OCI-M2 (cell line): Measurements from ENCODE around the gene CYTH2.
A peak's percentile ranks its signal among the peaks of the same experiment; 100 is the strongest.

Experiments
- DNase-seq: peaks from one replicate; lab custom pipeline; 2025; ENCODE audit not compliant: unreplicated experiment; lab: John Stamatoyannopoulos, UW

The CYTH2 gene

GRCh38 chr19:48492925-48493717, 24.0 kb downstream of the CYTH2 start:
- DNase-seq, result no peak

- DNase-seq, result no peak
These were observed 24.7 kb downstream of the CYTH2 start for GRCh38 chr19:48493718-48494401.

- DNase-seq, result no peak
These were observed 26.2 kb downstream of the CYTH2 start for GRCh38 chr19:48495396-48495795.

- no peak for DNase-seq
These were observed 28.0 kb downstream of the CYTH2 start for GRCh38 chr19:48496959-48497727.

GRCh38 chr19:48497728-48498594, 28.8 kb downstream of the CYTH2 start:
- no peak for DNase-seq

GRCh38 chr19:48498595-48499311, 29.6 kb downstream of the CYTH2 start:
- no peak for DNase-seq

GRCh38 chr19:48499316-48500090, 30.3 kb downstream of the CYTH2 start:
- DNase-seq, result no peak

- DNase-seq, result no peak
These were observed 31.8 kb downstream of the CYTH2 start for GRCh38 chr19:48500830-48501493.

GRCh38 chr19:48501494-48502349, 32.6 kb downstream of the CYTH2 start:
- DNase-seq, result peak; percentile 70

GRCh38 chr19:48502350-48503018, 33.3 kb downstream of the CYTH2 start:
- no peak for DNase-seq

- DNase-seq, result no peak
These were observed 37.1 kb downstream of the CYTH2 start for GRCh38 chr19:48506138-48506733.

- DNase-seq, result no peak
These were observed 38.8 kb downstream of the CYTH2 start for GRCh38 chr19:48507911-48508439.

- DNase-seq, result no peak
These were observed 39.7 kb downstream of the CYTH2 start for GRCh38 chr19:48508729-48509411.

- no peak for DNase-seq
These were observed 40.5 kb downstream of the CYTH2 start for GRCh38 chr19:48509467-48510194.

GRCh38 chr19:48510421-48511268, 41.5 kb downstream of the CYTH2 start:
- no peak for DNase-seq
